Measurements from ENCODE around the gene CD207.

- TF ChIP-seq, protein P1, sequence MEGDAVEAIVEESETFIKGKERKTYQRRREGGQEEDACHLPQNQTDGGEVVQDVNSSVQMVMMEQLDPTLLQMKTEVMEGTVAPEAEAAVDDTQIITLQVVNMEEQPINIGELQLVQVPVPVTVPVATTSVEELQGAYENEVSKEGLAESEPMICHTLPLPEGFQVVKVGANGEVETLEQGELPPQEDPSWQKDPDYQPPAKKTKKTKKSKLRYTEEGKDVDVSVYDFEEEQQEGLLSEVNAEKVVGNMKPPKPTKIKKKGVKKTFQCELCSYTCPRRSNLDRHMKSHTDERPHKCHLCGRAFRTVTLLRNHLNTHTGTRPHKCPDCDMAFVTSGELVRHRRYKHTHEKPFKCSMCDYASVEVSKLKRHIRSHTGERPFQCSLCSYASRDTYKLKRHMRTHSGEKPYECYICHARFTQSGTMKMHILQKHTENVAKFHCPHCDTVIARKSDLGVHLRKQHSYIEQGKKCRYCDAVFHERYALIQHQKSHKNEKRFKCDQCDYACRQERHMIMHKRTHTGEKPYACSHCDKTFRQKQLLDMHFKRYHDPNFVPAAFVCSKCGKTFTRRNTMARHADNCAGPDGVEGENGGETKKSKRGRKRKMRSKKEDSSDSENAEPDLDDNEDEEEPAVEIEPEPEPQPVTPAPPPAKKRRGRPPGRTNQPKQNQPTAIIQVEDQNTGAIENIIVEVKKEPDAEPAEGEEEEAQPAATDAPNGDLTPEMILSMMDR (IDR thresholded peaks at IDR 0.05), result no peak
- TF ChIP-seq POLR2A (IDR thresholded peaks at IDR 0.05) (no peak), EP300 (IDR thresholded peaks at IDR 0.05) (no peak)
Observed at GRCh38 chr2:70799706-70800105, 35.9 kb downstream of the CD207 start.

All from sigmoid colon (tissue), 4 donors.